HG03457 (cell line): ENCODE data around the gene PRKAG1.

ENCODE experiments used
- ATAC-seq: cut with Tn5 transposase; IDR thresholded peaks from one replicate; pipeline ENCODE4 v1.9.1; 2021; ENCODE audit warnings: moderate number of reproducible peaks; ENCODE audit not compliant: unreplicated experiment

The PRKAG1 gene

DNA sequence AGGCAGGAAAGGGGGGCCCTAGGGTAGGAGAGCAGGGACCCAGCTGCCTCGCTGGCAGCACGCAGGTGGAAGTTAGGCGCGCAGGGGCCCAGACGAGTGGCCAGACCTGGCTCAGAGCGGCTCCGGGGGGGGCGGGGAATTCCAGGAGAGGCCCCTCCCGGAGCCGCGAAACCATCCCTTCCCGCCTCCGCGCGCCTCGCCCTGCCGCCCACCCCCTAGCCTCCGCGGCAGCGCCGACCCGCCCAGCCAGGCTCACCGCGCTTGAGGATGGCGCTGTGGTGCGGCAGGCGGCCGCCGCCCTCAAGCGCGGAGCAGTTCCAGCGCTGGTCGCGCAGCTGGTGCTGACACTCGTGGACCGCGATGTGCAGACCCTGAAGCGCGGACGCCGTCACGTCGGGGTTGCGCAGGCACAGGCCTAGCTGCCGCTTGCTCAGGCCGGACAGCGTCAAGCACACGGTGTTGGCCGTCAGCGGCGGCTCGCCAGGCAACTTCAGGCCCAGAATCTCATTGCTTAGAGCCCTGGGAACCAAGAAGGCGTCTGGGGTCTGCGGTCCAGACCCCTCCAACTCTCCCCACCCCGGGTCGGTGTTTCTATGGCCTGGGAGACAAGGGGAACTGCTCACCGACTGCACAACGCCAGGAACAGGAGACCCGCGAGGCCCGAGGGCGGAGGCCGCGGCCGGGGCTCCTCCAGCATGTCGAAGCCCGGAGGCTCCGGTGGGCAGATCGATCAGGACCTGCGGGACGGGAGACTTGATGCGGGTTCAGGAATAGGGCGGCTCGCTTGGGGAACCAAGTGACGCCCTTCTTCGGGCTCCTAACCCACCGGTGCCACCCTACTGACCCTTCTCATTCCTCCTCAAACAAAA lies 48.5 kb downstream of the PRKAG1 start:
- ATAC-seq = no peak

DNA sequence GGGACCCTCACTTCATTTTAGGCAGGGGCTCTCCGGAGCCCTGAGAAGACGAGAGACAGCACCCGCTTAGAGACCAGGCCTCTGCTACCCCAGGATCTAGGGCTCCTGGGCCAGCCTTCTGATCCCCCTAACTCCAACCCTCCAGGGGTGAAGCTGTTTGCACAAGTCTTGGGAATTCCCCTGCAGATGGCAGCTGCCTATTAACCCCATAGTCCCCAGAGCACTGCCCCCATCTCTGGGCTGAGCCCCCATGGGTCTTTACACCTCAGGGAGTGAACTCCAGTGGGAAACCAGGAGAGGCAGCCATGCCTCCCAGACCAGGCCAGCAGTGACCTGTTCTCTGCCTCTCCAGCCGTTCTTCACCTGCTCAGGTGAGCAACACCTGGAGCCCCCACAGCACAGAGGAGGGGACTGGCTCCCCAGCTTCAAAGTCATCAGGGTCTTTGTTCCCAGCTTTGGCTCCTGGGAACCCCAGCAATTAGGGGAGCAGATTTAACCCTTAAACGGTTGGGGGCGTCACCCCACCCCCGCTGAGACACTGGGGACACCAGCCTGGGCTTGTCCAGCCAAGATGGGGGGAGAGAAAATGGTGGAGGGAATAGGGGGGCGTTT lies 49.3 kb downstream of the PRKAG1 start:
- no peak for ATAC-seq

DNA sequence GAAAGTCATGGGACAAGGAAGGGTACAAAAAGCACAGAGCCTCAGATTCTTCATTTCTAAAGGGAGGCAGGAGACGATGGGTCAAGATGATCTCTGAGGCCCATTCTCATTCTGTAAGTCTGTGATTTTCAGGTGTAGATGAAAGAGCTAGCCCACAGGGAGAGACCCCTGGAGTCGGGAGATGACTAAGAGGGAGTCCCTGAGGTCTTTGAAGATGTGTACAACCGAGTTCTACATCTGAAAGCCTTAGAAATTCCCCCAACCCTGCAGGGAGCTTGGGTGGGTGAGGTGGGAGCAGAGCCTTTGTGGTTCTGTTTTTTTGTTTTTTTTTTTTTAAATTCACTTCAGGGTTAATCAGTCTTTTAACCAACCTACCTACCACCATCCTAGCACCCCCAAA lies 50.1 kb downstream of the PRKAG1 start:
- no peak for ATAC-seq

DNA sequence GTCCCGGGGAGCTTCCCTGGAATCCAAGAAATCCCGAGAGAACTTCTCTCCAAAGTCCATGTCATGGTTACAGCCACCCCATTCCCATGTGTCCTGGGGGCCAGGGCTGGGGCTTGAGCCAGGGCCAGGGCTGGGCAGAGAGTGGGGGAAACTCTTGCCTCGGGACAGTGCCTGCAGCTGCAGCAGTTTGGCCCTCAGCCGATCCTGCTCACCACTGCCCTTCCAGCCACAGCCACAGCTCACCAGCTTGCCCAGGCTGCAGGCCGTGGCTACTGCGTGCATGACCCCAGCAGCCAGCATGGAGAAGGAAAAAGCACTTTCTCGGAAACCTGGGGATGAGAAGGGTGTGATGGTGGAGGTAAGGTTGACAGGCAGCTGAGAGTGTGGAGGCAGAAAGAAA lies 50.6 kb downstream of the PRKAG1 start:
- no peak for ATAC-seq

DNA sequence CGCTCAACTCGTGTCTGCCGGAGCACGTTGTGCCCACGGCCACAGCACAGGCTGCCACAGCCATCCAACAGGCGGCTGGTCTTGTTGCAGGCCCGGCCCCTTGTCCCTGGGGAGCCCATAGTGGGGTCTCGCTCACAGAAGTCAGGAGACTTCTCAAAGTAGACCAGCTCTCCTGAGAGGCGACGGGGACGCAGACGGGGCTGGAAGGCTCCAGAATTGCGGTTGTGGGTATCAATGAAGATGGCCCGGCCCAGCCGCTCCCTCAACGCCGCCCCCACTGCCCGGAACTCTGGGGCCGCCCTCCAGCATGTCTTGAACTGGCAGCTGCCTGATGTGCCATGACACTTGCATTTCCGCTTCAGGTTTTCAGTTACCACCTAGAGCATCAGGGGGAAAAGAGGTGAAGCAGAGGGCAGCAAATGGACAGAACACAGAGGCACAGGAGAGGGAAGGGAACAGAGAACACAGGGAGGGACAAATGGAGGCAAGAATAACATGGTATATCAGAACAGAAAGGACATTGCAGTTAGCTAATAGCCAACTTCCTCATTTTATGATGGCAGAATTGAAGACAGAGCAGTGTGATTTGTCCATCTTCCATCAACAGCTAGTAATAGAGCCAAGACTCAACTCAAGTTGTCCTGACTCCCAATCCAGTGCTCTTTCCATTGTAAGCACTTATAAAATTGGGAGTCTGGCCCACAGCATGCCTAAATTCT lies 52.2 kb downstream of the PRKAG1 start:
- ATAC-seq = no peak

DNA sequence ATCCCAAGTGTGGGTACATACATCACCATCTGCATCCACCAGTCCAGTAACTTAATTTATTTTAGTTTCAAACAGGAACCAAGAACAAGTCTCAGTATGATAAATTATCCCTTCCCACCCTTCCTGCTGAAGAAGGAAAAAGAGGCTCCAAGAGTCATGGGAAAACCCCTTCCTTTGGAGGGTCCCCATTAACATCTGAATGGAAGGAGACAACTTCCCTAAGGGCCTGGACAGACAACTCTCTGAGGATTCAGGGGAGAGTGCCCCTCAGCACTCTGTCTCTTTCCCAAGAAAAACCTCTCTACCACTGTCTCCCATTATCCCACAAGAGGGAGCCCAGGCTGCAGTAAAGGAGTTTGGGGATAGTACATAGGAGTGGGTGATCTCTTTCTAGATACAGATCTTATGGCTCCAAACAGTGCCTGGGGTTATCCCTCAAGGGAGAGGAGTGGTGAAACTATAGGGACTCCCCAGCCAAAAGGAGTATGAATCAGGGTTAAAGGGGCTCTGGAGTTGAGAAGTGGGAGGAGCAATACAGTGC lies 53.2 kb downstream of the PRKAG1 start:
- no peak for ATAC-seq

DNA sequence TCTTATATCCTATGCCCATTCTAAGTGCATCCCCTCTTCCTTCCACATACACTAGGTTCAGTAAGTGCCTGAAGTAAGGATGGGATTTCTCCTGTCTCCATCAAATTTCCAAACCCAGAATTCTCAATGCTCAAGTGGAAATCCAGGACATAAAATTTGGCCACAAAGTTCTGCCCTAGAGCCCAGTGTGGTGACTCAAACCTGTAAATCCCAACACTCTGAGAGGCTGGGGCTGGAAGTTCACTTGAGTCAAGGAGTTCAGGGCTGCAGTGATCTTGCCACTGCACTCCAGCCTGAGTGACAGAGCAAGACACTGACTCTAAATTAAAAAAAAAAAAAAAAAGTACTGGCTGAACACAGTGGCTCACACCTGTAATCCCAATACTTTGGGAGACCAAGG lies 56.8 kb downstream of the PRKAG1 start:
- no peak for ATAC-seq

DNA sequence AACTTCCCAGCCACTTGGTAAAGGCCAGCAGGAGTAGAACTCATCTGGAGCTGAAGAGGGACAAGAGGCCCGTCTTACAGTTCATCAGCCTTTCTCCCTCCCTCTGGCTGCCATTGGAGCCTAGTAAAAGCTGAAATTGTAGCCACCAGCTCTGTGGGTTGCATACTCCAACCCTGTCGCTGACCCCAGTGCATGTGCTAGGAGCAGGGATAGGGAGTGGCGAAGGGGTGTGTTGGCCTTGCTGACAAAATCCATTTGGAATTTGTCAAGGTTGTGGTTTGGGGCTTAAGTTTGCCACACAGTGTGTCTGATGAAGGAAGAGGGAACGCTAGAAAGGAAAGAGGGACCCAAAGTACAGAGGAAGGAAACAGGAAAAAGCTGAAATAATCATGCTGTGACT lies 57.2 kb downstream of the PRKAG1 start:
- ATAC-seq = no peak

DNA sequence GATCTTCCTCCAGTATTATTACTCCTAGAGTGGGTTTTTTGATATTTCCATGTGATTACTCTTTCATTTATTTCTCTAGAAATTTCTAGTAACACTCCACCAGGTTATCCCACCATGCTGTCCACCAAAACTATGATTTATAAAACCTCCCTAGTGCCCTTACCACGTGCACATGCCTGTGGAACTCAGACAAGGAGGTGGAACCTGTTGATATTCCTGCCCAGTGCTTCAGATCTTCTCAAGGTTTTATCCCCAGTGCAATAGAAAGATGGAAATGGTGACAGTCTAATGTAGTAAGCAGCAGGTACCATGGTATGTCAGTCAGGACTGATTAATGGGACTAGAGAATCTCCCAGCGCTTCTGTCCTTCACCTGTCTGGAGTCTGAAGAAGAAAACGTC lies 57.7 kb downstream of the PRKAG1 start:
- ATAC-seq = no peak

DNA sequence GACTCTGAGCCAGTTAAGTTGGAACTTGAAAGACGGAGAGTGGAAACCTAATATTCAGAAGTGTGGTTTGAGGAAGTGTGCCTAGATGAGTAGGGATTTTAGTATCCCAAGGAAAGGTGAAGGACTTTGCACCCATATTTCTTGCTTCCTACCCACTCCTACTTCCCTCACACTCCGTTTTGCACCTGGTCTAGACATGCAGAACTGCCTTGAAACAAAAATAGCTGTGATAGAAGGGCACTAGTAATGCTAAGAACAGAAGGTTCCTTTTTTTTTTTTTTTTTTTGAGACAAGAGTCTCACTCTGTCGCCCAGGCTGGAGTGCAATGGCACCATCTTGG lies 60.6 kb downstream of the PRKAG1 start:
- ATAC-seq = no peak

DNA sequence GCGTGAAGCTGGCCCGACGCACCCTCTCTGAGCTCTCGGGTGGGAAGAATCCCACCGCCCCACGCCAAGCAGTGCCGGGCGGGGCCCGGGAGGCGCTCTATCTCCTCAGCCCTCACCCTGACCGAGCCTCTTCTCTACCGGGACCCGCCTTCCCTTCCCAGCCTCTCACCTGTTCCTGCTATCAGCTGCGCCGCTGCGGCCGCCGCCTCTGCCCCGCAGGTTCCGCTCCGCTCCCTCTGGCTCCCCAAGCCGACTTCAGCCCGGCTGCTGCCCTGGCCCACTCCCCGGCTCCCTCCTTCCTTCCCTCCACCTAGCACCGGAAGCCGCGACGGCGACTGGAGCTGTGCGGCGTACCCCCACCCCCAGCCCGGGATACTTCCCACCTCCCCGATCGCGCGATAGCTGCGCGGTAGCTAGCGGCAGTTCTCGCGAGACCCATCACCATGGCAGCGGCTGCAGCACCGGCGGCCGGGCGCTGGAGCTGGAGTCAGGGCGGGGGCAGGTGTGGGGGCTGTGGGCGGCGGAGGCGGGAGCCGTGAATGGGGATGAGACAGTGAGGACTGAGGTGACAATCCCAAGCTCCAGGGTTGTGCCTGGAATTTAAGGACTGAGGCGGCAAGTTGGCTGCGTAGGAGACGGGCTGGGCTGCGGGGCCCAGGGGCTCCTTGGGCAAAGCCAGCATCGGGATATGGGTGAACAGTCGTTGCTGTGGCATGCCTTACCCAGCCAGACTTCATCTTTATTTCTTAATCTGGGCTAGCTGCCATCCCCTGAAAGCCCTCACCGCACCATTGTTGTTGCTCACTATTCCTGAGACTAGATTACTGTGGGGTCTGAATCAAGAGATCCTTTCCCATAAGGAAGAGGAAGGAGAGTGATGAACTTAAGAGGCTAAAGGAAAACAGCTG lies 61.2 kb downstream of the PRKAG1 start, which contains the start of gene ARF3:
ARF3 (minus strand) TSS at position 347 of the 908 bp plus-strand sequence. CDS start 16,392 bp downstream, outside the sequence.
- ATAC-seq = peak; percentile 65

DNA sequence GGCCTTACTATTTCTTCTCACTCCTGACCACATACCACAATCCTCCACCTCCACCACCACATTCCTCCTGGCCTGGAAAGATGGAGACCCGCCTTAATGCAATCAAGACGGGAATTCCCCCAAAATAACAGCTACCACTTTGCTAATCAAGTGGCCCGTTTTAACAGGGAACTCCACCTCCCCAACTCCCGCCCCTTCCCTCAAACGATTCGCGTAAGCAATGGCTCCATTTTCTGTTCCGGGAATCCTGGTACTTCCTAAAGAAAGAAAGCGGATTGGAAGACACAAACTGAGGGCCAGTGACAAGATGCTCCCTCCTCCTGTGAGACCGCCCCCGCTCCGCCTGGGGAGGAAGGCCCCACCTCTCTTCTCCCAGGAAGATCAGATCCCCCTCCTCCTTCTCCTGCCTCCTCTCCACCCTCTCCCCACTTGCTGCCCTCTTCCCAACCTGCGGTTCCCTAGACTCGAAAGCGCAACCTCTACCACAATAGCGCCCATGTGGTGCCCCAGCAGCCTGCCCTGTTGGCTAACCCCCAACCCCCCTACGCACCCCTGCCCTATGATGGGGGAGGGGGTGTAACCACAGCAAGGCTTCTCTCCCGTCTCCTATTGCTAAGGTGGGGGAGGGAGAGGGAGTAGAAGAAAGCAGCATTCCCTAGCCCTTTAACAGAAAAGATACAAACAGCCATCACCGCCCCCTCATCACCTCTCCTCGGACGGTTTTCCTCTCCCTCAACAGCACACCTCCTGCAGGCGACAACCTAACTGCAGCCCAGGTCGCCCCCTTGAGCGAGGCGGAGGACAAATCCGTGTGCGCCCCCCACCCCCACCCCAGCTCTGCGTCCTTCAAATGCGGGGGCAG lies 62.1 kb downstream of the PRKAG1 start:
- no peak for ATAC-seq

DNA sequence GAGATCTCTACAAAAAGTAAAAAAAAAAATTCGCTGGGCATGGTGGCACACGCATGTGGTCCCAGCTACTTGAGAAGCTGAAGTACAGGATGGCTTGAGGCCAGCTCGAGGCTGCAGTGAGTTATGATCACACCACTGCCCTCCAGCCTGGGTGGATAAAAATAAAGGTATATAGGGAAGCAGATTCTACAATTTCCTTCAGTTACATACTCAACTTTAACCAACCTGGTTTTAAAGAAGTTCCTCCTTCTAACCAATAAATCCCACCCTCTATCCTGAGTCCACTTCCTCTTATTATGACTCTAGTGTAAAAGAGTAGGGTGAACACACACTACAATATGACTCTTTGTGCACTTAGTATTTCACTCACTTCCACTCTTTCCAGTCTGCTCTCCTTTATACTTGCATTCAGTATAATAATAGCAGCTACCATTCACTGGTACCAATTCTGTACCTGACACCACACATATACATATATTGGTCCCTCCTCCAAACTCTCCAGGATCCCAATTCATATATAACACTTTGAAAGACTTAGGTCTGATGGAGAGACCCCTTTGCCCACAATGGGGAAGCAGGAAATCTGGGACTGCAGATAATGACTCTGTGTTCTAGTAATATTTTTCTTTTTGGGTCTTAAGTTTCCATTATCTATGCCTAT lies 63.6 kb downstream of the PRKAG1 start:
- ATAC-seq = no peak

DNA sequence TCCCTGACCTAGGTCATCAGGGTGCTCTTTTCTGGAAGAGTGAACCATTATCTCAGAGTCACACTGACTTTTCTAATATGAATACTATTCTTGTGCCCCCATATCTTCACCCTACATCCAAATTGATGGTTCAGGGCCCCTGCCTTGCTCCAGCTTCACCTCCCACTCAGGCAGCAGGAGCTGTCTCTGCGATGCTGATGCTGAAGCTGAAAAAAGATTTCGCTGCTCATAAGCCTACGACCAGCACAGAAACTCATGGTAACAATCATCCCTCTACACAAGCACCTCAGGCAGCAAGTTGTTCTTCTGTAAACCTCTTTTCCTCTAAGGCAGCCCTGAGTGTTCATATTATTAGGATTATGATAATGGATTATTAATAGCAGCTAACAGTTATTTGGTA lies 64.5 kb downstream of the PRKAG1 start:
- ATAC-seq = no peak

DNA sequence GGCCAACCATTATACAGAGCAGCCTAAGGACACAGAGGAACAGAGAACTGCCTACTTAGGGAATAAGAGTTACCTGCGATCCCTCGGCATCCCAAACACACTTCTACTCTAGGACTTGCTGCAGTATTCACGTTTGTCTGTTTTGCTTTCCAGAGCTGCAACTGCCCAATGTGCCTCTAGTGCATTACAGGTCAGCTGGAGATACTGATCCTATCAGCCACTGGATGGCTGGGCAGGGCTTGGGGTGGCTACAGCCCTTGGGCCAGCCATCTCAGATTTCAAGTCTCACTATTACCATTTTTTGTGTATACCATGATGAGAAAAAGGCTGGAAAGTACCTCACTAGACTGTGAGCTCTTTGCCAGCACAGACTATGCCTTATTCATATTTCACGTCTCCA lies 65.9 kb downstream of the PRKAG1 start:
- no peak for ATAC-seq
